ENCODE measurements around the gene FAM120A. TPM values are rescaled to one million over a fixed set of nuclear protein-coding genes. Genes with fewer than 3 reads are reported as not detected.

Gene FAM120A
- total and polyA plus RNA-seq, 2 of the 13 experiments (the other 11 are each of a cell fraction or from before 2014, with no cell fraction given) = 41.3 to 44.4 TPM

DNA sequence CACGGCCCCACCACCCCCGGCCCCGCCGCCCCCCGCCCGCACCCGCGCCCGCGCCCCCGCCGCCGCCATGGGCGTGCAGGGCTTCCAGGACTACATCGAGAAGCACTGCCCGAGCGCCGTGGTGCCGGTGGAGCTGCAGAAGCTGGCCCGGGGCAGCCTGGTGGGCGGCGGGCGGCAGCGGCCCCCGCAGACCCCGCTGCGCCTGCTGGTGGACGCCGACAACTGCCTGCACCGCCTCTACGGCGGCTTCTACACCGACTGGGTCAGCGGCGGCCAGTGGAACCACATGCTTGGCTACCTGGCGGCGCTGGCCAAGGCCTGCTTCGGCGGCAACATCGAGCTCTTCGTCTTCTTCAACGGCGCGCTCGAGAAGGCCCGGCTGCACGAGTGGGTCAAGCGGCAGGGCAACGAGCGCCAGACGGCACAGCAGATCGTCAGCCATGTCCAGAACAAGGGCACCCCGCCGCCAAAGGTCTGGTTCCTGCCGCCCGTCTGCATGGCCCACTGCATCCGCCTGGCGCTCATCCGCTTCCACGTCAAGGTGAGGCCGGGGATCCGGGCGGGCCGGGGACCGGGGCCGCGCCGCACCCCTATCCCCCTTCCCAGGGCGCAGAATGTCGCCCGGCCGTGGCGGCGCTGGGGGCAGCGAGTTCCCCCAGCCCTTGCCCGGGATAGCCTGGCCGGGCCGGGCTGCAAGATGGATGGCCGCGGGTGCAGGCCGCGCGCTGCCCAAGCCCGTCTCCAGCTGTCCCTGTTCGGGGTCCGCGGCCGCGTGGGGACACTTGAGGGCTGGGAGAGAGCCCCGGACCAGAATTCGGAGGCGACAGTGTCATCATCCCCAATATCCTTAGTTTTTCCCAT is 594 bp downstream of the FAM120A start (continued):
- TF ChIP-seq, protein P1, sequence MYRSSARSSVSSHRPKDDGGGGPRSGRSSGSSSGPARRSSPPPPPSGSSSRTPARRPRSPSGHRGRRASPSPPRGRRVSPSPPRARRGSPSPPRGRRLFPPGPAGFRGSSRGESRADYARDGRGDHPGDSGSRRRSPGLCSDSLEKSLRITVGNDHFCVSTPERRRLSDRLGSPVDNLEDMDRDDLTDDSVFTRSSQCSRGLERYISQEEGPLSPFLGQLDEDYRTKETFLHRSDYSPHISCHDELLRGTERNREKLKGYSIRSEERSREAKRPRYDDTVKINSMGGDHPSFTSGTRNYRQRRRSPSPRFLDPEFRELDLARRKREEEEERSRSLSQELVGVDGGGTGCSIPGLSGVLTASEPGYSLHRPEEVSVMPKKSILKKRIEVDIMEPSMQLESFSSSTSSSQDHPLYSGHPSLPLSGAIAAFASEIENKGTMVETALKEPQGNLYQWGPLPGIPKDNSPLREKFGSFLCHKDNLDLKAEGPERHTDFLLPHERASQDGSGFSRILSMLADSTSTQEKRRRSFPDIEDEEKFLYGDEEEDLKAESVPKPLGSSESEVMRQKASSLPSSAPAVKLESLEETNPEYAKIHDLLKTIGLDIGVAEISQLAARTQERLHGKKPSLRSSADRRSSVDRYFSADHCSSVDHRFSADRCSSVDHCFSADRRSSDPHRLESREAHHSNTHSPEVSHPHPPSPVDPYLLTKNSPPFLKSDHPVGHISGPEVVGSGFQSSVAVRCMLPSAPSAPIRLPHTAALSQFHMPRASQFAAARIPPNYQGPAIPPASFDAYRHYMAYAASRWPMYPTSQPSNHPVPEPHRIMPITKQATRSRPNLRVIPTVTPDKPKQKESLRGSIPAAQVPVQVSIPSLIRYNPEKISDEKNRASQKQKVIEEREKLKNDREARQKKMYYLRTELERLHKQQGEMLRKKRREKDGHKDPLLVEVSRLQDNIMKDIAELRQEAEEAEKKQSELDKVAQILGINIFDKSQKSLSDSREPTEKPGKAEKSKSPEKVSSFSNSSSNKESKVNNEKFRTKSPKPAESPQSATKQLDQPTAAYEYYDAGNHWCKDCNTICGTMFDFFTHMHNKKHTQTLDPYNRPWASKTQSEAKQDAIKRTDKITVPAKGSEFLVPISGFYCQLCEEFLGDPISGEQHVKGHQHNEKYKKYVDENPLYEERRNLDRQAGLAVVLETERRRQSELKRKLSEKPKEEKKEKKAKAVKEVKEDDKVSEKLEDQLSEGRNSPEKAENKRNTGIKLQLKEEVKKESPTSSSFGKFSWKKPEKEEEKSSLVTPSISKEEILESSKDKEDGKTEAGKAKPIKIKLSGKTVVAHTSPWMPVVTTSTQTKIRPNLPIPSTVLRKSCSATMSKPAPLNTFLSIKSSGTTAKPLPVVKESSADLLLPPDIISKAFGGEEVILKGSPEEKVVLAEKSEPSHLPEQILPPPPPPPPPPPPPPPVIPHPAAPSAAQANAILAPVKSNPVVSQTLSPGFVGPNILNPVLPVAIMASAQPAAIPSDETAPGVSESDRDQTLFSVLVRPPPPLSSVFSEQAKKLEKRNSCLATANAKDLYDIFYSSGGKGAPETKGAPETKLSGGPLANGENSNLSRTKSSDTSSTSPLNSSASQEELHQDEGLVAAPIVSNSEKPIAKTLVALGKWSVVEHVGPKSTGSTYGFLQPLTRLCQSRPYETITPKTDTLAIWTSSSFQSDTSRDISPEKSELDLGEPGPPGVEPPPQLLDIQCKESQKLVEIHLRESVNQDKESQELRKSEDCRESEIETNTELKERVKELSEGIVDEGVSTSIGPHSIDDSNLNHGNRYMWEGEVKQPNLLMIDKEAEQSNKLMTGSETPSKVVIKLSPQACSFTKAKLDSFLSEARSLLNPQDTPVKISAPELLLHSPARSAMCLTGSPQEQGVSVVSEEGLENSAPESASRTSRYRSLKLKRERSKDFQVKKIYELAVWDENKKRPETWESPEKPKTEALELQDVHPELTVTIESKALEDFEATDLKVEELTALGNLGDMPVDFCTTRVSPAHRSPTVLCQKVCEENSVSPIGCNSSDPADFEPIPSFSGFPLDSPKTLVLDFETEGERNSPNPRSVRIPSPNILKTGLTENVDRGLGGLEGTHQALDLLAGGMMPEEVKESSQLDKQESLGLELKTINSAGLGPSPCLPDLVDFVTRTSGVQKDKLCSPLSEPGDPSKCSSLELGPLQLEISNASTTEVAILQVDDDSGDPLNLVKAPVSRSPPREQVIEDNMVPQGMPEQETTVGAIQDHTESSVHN (CRISPR knock-in tag; IDR thresholded peaks at IDR 0.05) = no peak
- TF ChIP-seq, protein P2, sequence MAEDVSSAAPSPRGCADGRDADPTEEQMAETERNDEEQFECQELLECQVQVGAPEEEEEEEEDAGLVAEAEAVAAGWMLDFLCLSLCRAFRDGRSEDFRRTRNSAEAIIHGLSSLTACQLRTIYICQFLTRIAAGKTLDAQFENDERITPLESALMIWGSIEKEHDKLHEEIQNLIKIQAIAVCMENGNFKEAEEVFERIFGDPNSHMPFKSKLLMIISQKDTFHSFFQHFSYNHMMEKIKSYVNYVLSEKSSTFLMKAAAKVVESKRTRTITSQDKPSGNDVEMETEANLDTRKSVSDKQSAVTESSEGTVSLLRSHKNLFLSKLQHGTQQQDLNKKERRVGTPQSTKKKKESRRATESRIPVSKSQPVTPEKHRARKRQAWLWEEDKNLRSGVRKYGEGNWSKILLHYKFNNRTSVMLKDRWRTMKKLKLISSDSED (CRISPR knock-in tag; IDR thresholded peaks at IDR 0.05) = no peak
- TF ChIP-seq MBD4 (IDR thresholded peaks at IDR 0.05; ENCODE audit: borderline replicate concordance, low read length) (no peak), CCAR2 (optimal IDR thresholded peaks at IDR 0.05; ENCODE audit: low read depth, low read length) (no peak), REL (CRISPR knock-in tag; conservative IDR thresholded peaks at IDR 0.05) (no peak), ZFAT (CRISPR knock-in tag; conservative IDR thresholded peaks at IDR 0.05) (peak; percentile 78; the same call in 1 of the 2 replicates), ZFX (CRISPR knock-in tag; IDR thresholded peaks at IDR 0.05; ENCODE audit: low read depth) (peak; percentile 84), ZNF337 (CRISPR knock-in tag; IDR thresholded peaks at IDR 0.05; ENCODE audit: borderline replicate concordance, low read depth) (no peak), MIXL1 (CRISPR knock-in tag; IDR thresholded peaks at IDR 0.05) (no peak), ATF7-NPFF (CRISPR knock-in tag; IDR thresholded peaks at IDR 0.05; ENCODE audit: low read depth) (peak; percentile 82; the same call in 1 of the 2 replicates), ZNF567 (CRISPR knock-in tag; IDR thresholded peaks at IDR 0.05; ENCODE audit: borderline replicate concordance) (no peak), ISX (CRISPR knock-in tag; conservative IDR thresholded peaks at IDR 0.05) (0 out of 2 replicates have a peak, but pooled peaks have one; percentile 43), ASH2L (IDR thresholded peaks at IDR 0.05; ENCODE audit: insufficient read length, low read depth, low read length) (no peak), ZNF576 (CRISPR knock-in tag; IDR thresholded peaks at IDR 0.05) (no peak)
- TF ChIP-seq, protein P3, sequence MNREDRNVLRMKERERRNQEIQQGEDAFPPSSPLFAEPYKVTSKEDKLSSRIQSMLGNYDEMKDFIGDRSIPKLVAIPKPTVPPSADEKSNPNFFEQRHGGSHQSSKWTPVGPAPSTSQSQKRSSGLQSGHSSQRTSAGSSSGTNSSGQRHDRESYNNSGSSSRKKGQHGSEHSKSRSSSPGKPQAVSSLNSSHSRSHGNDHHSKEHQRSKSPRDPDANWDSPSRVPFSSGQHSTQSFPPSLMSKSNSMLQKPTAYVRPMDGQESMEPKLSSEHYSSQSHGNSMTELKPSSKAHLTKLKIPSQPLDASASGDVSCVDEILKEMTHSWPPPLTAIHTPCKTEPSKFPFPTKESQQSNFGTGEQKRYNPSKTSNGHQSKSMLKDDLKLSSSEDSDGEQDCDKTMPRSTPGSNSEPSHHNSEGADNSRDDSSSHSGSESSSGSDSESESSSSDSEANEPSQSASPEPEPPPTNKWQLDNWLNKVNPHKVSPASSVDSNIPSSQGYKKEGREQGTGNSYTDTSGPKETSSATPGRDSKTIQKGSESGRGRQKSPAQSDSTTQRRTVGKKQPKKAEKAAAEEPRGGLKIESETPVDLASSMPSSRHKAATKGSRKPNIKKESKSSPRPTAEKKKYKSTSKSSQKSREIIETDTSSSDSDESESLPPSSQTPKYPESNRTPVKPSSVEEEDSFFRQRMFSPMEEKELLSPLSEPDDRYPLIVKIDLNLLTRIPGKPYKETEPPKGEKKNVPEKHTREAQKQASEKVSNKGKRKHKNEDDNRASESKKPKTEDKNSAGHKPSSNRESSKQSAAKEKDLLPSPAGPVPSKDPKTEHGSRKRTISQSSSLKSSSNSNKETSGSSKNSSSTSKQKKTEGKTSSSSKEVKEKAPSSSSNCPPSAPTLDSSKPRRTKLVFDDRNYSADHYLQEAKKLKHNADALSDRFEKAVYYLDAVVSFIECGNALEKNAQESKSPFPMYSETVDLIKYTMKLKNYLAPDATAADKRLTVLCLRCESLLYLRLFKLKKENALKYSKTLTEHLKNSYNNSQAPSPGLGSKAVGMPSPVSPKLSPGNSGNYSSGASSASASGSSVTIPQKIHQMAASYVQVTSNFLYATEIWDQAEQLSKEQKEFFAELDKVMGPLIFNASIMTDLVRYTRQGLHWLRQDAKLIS (CRISPR knock-in tag; IDR thresholded peaks at IDR 0.05) = no peak

All from HepG2 (cell line).